Measurements from ENCODE around the gene EIF1AD.

Gene EIF1AD

GRCh38 chr11:65968600-65969482, 33.1 kb downstream of the EIF1AD start:
- ATAC-seq = no peak
- TF ChIP-seq CREB5 (CRISPR knock-in tag; IDR thresholded peaks at IDR 0.05; ENCODE audit: low read depth) (no peak), CSDC2 (CRISPR knock-in tag; IDR thresholded peaks at IDR 0.05) (no peak), ZC3H10 (CRISPR knock-in tag; IDR thresholded peaks at IDR 0.05) (no peak), ESRRG (CRISPR knock-in tag; IDR thresholded peaks at IDR 0.05) (no peak), GLIS3 (CRISPR knock-in tag; IDR thresholded peaks at IDR 0.05) (no peak), POU6F1 (CRISPR knock-in tag; IDR thresholded peaks at IDR 0.05; ENCODE audit: borderline replicate concordance, low read depth) (no peak), PPARA (CRISPR knock-in tag; IDR thresholded peaks at IDR 0.05; ENCODE audit: borderline replicate concordance) (no peak), ZNF70 (CRISPR knock-in tag; IDR thresholded peaks at IDR 0.05) (no peak), TSHZ2 (CRISPR knock-in tag; IDR thresholded peaks at IDR 0.05) (no peak), ZFP3 (CRISPR knock-in tag; IDR thresholded peaks at IDR 0.05) (no peak), ZNF565 (CRISPR knock-in tag; conservative IDR thresholded peaks at IDR 0.05; ENCODE audit: low read depth) (no peak), SNAI2 (CRISPR knock-in tag; IDR thresholded peaks at IDR 0.05) (no peak), BACH2 (CRISPR knock-in tag; IDR thresholded peaks at IDR 0.05; ENCODE audit: borderline replicate concordance) (no peak), TOX (CRISPR knock-in tag; IDR thresholded peaks at IDR 0.05; ENCODE audit: borderline replicate concordance) (no peak), CSRNP3 (CRISPR knock-in tag; IDR thresholded peaks at IDR 0.05) (no peak), RARB (CRISPR knock-in tag; IDR thresholded peaks at IDR 0.05) (no peak), PATZ1 (CRISPR knock-in tag; IDR thresholded peaks at IDR 0.05; ENCODE audit: borderline replicate concordance) (no peak)

GRCh38 chr11:65967329-65967934, 34.5 kb downstream of the EIF1AD start:
- TF ChIP-seq ARNTL (CRISPR knock-in tag; IDR thresholded peaks at IDR 0.05; ENCODE audit: borderline replicate concordance, low read depth) = no peak
- TF ChIP-seq TCF4 (CRISPR knock-in tag; IDR thresholded peaks at IDR 0.05; ENCODE audit: borderline replicate concordance) = no peak
- no peak for TF ChIP-seq TOX (CRISPR knock-in tag; IDR thresholded peaks at IDR 0.05; ENCODE audit: borderline replicate concordance)
- TF ChIP-seq BACH2 (CRISPR knock-in tag; IDR thresholded peaks at IDR 0.05; ENCODE audit: borderline replicate concordance) = no peak
- TF ChIP-seq ESRRG (CRISPR knock-in tag; IDR thresholded peaks at IDR 0.05) = no peak
- no peak for TF ChIP-seq ZNF70 (CRISPR knock-in tag; IDR thresholded peaks at IDR 0.05)
- no peak for TF ChIP-seq PPARA (CRISPR knock-in tag; IDR thresholded peaks at IDR 0.05; ENCODE audit: borderline replicate concordance)
- TF ChIP-seq PATZ1 (CRISPR knock-in tag; IDR thresholded peaks at IDR 0.05; ENCODE audit: borderline replicate concordance) = no peak
- no peak for TF ChIP-seq ZNF565 (CRISPR knock-in tag; conservative IDR thresholded peaks at IDR 0.05; ENCODE audit: low read depth)
- no peak for TF ChIP-seq CSRNP3 (CRISPR knock-in tag; IDR thresholded peaks at IDR 0.05)
- TF ChIP-seq TSHZ2 (CRISPR knock-in tag; IDR thresholded peaks at IDR 0.05) = no peak
- TF ChIP-seq GLIS3 (CRISPR knock-in tag; IDR thresholded peaks at IDR 0.05) = no peak
- no peak for TF ChIP-seq CSDC2 (CRISPR knock-in tag; IDR thresholded peaks at IDR 0.05)
- TF ChIP-seq ZFP3 (CRISPR knock-in tag; IDR thresholded peaks at IDR 0.05) = no peak
- no peak for TF ChIP-seq ZC3H10 (CRISPR knock-in tag; IDR thresholded peaks at IDR 0.05)
- no peak for TF ChIP-seq SNAI2 (CRISPR knock-in tag; IDR thresholded peaks at IDR 0.05)

More at GRCh38 chr11:65967329-65967934, 34.5 kb downstream of the EIF1AD start:
- ATAC-seq = no peak

Data from SK-N-SH treated with all-trans-retinoic acid at 6 μM for 48 hours (cell line).